HG03139 (cell line): ENCODE data around the gene FES.
"Not testable (repeated sequence)": the region's sequence is repeated elsewhere in the genome, so short reads cannot be mapped to it uniquely, and the experiment has no call there.

Experiments used
- ATAC-seq: cut with Tn5 transposase; IDR thresholded peaks from one replicate; pipeline ENCODE4 v1.9.1; 2021; ENCODE audit not compliant: unreplicated experiment

Gene FES

GRCh38 chr15:90860942-90861675 is 23.2 kb upstream of the FES start:
- no peak for ATAC-seq

- ATAC-seq = no peak
Measured at GRCh38 chr15:90862487-90862886, 21.8 kb upstream of the FES start.

GRCh38 chr15:90862964-90863778 is 21.1 kb upstream of the FES start:
- no peak for ATAC-seq

DNA sequence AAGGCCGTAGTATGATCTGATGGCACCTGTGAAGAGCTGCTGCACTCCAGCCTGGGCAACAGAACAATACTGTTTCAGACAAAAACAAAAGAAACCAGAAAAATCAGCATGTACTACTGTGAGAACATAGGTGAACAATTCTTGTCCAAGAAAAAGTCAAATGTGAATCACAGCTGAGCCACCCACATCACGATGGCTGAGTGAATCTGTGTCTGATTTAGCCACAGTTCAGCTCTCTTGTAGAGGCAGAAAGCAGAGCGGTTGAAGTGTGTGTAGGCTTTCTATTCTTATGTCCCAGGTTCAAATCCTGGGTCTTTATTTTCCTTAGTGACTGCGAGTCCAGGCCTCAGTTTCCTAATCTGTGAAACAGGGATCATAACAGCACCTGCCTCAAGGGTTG is 20.3 kb upstream of the FES start:
- ATAC-seq = no peak

GRCh38 chr15:90864507-90864906 is 19.8 kb upstream of the FES start:
- ATAC-seq = no peak

DNA sequence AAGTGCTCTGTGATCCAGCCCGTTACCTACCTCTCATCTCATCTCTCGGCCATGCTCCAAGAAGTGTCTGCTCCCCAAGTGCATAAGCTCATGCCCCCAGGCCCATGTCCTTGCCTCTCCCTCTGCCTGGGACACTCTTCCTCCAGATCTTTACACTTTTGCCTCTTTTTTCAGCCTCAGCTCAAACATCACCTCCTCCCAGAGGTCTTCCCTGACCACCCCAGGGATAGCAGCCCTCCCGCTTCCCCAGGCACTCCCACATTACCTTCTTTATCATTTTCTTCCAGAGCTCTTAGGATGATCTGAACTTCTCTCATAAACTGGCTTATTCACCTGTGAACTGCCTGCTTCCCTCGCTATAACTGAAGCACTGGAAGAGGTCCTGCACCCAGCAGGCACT is 18.6 kb upstream of the FES start:
- ATAC-seq = no peak

DNA sequence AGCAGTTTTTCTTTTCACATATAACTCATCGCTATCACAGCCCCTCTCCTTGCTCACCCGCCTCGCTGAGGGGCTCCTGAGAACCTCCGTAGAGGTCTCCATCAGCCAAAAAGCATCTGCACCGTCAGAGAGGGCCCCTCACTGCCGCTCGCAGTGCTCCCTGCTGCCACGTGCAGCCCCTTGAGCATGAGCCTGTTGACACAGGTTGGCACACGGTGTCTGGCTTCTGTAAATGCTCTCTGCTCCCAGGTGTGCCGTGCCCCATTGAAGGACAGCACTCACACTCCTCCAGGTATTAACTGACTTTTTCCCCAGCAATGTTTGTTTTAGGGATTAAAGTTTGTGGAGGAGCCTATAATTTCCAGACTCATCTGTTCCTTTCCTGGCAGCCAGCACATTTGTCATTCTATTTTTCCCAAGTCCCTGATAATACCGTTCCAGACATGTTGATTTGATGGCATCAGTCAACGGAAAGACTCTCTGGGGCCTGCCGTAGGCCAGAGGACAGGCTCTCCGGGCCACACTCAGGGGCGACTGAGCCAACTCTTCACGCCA is 18.1 kb upstream of the FES start:
- ATAC-seq = no peak

DNA sequence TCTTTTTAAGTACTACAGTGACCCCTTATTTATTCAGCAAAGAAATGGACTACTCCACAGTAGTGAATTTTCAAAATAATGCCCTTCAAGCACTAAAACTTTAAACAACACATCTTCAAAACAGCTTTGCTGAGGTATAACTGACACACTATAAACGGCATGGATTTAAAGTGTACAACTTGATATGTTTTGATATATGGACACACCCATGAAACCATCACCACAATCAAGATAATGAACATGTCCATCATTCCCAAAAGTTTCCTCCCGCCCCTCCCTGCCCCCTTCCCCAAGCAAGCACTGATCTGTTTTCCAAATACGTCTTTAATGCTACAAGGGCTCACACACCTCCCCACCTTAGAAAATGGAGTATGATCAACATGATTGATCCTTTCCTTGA is 17.5 kb upstream of the FES start:
- ATAC-seq = no peak

- no peak for ATAC-seq
Measured at GRCh38 chr15:90868261-90868689, 16.0 kb upstream of the FES start, which contains the start of gene FURIN. TSS of gene FURIN (plus strand) at chr15:90868588. CDS start at chr15:90875741, 7,153 bp downstream.

DNA sequence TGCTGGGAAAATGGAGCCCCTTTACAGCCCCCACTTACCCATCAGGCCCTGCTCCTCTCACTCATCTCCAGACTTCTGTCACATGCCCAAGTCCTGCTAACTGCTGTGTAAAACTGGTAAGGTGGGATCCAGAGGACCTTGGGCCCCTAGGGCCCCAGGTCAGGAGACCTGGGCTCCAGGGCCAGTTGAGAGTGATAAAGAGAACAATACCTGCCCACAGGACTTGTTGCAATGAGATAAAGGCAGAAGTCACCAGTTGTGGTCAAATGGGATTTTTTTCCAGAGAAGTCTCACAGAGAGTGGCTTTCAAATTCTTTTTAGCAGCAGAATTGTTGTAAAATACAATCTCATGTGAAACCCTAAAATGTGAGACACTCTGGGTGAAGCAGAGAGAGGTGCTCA is 15.2 kb upstream of the FES start:
- ATAC-seq = no peak

DNA sequence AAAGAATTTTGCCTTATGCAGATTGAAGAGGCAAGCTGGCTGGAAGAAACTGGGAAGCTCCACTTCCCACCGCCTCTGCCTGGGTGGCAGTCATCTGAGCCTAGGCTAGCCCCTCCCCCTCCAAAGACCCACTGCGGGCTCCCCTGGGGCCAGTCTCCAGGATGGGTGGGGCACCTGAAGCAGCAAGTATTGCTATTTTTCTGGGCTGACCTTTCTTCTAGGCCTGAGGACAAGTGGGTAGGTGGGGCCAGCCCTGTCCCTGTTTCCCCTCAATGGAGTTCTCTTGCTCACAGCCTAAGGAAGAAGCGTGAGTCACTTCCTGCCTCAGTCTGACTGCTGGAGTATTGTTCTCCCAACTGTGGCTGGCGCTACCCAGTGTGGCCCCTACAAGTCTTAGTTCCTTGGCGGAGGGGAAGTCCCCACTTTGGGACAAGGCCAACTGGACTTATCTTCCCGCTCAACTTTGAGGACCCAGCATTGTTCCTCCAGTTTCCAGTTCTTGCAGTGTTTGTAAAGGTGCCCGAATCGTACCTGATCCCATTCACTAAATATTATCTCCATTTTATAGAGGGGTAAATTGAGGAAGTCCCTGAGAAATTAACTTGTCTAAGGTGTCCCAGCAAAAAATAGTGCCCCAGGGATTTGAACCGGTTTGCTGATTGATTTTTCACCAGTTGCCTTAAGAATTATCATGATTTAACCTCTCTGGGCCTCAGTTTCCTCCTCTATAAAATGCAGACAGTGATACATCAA is 14.5 kb upstream of the FES start:
- no peak for ATAC-seq

- no peak for ATAC-seq
Measured at GRCh38 chr15:90870354-90871138, 13.8 kb upstream of the FES start.

GRCh38 chr15:90871139-90871715 is 13.1 kb upstream of the FES start:
- no peak for ATAC-seq

DNA sequence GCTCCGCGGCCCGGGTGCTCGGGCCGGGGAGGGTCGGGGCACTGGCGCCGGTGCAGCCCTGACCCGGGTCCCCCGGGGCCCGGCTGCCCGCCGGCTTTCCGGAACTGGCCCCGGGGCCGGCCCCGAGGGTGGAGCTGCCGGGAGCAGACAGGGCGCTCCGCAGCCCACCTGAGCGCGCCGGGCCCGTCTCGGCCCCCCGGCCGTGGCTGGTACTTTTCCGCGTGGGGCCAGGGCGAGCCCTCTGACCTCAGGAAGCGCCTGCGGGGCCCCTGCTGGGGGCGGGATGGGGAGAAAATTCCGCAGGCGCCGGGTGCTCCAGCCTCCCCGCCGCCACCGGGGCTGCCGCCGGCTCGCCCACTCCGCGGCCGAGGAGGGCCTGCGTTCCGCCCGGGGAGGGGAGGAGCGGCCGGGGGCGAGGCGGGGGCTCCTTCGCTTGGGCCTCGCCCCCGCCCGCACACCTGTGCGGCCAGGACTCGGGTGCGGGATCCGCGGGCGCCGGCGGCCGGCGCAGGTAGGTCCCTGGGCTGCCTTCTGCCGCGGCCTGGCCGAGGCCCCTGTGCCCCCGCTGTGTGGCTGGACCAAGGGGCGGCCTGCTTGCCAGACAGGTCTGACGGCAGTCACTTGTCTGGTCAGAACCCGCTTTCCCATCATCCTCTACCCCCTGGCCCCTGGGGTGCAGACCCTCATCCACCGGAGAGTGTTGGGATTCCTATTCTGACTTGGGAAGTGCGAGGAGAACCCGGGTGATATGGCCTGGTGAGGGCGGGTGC is 12.4 kb upstream of the FES start:
- no peak for ATAC-seq

DNA sequence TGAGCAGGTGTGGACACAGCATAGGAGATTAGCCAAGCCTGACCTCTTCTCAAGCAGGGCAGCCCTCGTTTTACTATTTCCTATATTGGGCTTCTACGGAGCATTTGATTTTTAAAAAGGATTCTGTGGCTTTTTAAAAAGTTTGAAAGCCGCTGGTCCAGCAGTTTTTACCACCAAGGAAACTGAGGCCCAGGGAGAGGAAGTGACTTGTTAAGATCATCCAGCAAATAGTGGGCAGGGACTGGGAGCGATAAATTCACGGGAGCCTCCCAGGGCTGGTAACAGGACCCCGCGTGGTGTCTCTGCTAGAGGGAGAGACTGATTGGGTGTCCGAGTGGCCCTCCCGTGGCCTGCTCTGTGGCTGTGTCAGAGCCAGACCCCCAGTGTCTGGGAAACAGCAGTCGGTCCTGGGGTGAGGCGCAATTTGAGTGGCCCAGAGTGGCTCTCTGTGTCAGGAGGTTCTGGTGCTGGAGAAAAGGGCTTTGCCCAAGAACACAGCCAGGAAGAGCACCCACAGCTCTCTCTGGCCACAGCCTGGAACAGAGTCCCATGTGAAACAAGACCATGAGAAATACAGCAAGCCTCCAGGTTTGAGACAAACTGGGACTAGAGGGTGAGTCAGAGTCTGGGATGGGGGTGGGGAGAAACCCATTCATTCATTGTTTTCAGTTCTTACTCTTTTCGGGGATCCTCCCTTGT is 11.7 kb upstream of the FES start:
- ATAC-seq = no peak

DNA sequence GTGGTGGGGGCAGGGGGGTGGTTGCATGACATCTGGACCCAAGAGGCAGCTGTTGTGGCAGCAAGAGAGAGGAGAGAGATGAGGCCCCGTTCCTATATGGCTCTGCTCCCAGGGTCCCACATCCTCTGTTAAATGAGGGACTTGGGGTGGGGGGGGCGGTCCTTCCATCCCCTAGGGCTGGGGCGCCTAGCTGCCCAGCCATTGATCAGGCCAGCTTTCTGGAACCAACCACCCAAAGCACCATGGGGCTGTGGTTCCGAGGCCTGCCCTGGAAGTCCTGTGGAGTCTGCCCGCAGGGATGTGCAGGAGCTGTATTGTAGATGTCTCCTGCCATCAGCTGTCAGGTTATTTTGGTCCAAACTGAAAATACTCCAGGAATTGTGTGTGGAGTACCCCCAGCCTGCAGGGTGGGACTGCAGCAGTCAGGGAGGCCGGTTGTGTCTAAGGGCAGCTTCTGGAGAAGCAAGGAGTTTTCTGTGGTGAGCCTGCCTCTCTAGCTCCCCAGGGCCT is 10.8 kb upstream of the FES start:
- no peak for ATAC-seq

DNA sequence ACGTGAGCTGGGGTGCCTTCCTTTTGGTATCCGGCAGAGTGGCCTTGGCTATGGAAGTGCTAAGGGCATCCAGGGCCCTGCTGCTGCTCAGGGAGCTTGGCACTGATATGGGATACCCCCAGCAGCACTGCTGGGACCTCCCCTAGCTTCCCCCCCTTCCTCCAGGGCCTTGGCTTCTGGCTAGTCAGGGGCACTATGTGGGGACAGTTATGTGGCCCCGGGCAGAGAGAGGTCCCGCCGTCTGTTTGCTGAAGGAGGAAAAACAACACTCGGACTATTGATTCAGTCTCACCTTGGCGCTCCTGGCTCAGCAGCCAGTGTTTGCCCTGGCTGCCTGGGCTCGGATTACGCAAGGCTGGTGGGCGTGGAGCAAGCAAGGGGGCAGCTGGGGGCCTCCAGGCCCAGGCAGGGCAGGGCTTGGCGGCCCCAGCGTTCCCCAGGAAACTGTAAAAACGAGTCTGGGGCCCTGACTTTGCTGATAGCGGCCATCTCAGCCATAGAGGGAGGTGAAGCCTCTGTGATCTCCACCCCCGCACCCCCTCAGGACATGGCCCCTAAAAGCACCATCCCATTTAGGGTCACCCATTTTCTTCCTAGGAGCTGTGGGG is 10.2 kb upstream of the FES start:
- ATAC-seq = no peak

- not testable (repeated sequence) for ATAC-seq
Measured at GRCh38 chr15:90874986-90875385, 9.3 kb upstream of the FES start.
